Kidney (tissue), 14 donors: Measurements from ENCODE around the gene OSBPL8. TPM values are rescaled to one million over a fixed set of nuclear protein-coding genes. Genes with fewer than 3 reads are reported as not detected.

ENCODE experiments used
- DNase-seq, 5 donors: peaks; one replicate each; pipeline ENCODE4 v3.0.0-alpha.2; 2013 to 2020
- FAIRE-seq: peaks from 2 replicates; lab custom pipeline; 2012; peaks lifted over from hg19 to GRCh38; lab: Jason Lieb, UNC
- H3K27ac ChIP-seq, 2 donors: one replicate each; pipeline ENCODE4 v1.7.0; 2013; ENCODE audit warnings: low read depth in 2 of 2, low read length in 2 of 2, inconsistent platforms in 1 of 2
- H3K27me3 ChIP-seq: one replicate; pipeline ENCODE4 v1.7.1; 2013; ENCODE audit warnings: low read length, inconsistent platforms; ENCODE audit not compliant: control insufficient read depth, insufficient read depth
- H3K36me3 ChIP-seq, 3 donors: one replicate each; pipeline versions ENCODE4 v1.7.0 to v1.7.1; 2013; ENCODE audit warnings: low read length in 3 of 3, control low read depth in 1 of 3, inconsistent platforms in 1 of 3; ENCODE audit not compliant: insufficient read depth in 3 of 3, control insufficient read depth in 2 of 3
- H3K4me1 ChIP-seq, 3 donors: one replicate each; pipeline versions ENCODE4 v1.7.0 to v1.7.1; 2013; ENCODE audit warnings: low read length in 3 of 3, inconsistent platforms in 1 of 3, low read depth in 1 of 3; ENCODE audit not compliant: control insufficient read depth in 2 of 3, insufficient read depth in 2 of 3
- H3K4me3 ChIP-seq, 3 donors: one replicate each; pipeline versions ENCODE4 v1.7.0 to v1.8.1; 2013; ENCODE audit warnings: low read length in 3 of 3, control low read depth in 1 of 3, inconsistent platforms in 1 of 3
- H3K9ac ChIP-seq, 3 donors: one replicate each; pipeline versions ENCODE4 v1.7.0 to v1.7.1; 2013; ENCODE audit warnings: low read length in 3 of 3, control low read depth in 1 of 3, inconsistent platforms in 1 of 3
- H3K9me3 ChIP-seq, 3 donors: one replicate each; pipeline versions ENCODE4 v1.7.0 to v1.7.1; 2013; ENCODE audit warnings: low read length in 3 of 3, control low read depth in 1 of 3, inconsistent platforms in 1 of 3; ENCODE audit not compliant: control insufficient read depth in 2 of 3, insufficient read depth in 1 of 3
- intact Hi-C: fragments of 100-400 bp; cut with DNase I; formaldehyde crosslinking; loops from one replicate; pipeline ENCODE4 v1.11.1; 2022
- polyA plus RNA-seq: library from polyadenylated mRNA; stranded (reverse); fragments of 350-450 nt; fragmentation: Illumina TruSeq; extraction: RNeasy Lipid Tissue Mini Kit (QIAGEN cat#74804); gene quantifications from one replicate; pipeline ENCODE4 v1.2.3, GENCODE V29; 2014; ENCODE audit warnings: low read depth, low replicate concordance; ENCODE audit not compliant: insufficient read depth
- total RNA-seq: library from RNA; stranded (reverse); fragmentation: NEBNext Ultra II Directional; extraction: Animal tissue kit (Norgen Biotek cat#: 25700); gene quantifications from one replicate; pipeline ENCODE4 v1.2.1, GENCODE V29; 2021
- TF ChIP-seq, protein P1 (sequence below): IDR thresholded peaks from 3 replicates; pipeline ENCODE4 v1.5.1; 2012; ENCODE audit warnings: mild to moderate bottlenecking, moderate library complexity, borderline replicate concordance; ENCODE audit not compliant: insufficient read depth; ENCODE audit errors: extremely low read depth
- donor health status: control.
- donor health status: control.
- donor health status: control.
- donor health status: control.
- donor health status: control.
- donor health status: DM: yes; HTN: yes; CAD: no.
- donor health status: Normal renal cell carcinoma (clear cell type).

The OSBPL8 gene
- total and polyA plus RNA-seq, 2 donors from 2014 or later = 11.5 to 69.7 TPM

DNA sequence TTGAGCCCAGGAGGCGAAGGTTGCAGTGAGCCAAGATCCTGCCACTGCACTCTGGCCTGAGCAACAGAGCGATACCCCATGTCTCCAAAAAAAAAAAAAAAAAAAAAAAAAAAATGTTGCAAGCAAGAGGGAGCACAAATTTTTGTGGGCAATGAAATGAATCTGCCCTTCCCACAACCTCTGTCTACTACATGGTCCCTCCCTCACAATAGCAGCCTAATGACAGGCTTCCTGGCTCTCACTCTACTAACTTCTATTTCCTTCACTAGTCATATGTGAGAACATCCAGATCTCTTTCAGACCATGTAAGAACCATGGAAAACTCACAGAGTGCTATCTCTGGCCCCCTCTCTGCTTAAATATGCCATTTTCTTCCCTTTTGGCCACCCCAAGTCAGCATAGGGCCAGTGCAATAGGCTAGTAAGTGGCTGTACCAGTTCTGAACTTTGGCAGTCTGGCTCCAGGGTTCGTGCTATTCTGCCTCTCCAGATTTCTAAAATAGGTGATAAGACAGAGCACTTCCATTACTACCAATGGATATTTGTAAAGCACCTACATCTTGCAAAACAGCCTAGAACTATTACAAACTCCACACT lies 7.1 kb downstream of the OSBPL8 start:
- no peak for FAIRE-seq
- Histone ChIP-seq H3K9me3 (no peaks in the 10 kb centered on the region), H3K36me3 (no peaks in the 10 kb centered on the region), H3K4me3 (no peak overlapping the region), H3K27ac (no peak overlapping the region), H3K27me3 (no peaks in the 10 kb centered on the region), H3K9ac (no peak overlapping the region), H3K4me1 (peaks cover 0 to 8% (median 0%) of the 10 kb centered on the region in 3 donors)
- TF ChIP-seq, protein P1, sequence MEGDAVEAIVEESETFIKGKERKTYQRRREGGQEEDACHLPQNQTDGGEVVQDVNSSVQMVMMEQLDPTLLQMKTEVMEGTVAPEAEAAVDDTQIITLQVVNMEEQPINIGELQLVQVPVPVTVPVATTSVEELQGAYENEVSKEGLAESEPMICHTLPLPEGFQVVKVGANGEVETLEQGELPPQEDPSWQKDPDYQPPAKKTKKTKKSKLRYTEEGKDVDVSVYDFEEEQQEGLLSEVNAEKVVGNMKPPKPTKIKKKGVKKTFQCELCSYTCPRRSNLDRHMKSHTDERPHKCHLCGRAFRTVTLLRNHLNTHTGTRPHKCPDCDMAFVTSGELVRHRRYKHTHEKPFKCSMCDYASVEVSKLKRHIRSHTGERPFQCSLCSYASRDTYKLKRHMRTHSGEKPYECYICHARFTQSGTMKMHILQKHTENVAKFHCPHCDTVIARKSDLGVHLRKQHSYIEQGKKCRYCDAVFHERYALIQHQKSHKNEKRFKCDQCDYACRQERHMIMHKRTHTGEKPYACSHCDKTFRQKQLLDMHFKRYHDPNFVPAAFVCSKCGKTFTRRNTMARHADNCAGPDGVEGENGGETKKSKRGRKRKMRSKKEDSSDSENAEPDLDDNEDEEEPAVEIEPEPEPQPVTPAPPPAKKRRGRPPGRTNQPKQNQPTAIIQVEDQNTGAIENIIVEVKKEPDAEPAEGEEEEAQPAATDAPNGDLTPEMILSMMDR = no peak
- no peak for DNase-seq
- intact Hi-C loops = no loop called here

DNA sequence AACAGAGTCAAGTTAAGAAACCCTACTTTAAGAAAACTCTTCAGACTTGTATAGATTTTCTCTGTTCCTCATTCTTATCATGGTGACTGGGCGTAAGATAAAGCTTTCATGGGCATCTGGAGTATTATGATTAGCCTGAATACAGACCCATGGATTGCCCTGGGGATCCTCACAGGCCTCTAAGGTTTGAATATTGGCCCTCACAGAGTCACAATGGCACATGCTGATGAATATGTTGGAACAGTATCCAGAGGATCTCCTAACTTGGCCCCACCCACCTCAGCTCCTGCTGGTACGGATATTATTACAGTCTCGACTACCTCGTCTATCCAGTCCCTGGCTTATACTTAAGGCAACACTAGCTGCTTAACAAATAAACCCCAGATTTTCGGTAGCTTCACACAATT lies 8.1 kb downstream of the OSBPL8 start:
- Histone ChIP-seq H3K27me3 (no peaks in the 10 kb centered on the region), H3K4me1 (peaks cover 0 to 8% (median 0%) of the 10 kb centered on the region in 3 donors), H3K36me3 (no peaks in the 10 kb centered on the region), H3K9me3 (no peaks in the 10 kb centered on the region), H3K27ac (no peak overlapping the region), H3K4me3 (no peak overlapping the region), H3K9ac (no peak overlapping the region)
- TF ChIP-seq, protein P1 = no peak
- intact Hi-C loops = no loop called here
- FAIRE-seq = no peak
- DNase-seq = no peak

DNA sequence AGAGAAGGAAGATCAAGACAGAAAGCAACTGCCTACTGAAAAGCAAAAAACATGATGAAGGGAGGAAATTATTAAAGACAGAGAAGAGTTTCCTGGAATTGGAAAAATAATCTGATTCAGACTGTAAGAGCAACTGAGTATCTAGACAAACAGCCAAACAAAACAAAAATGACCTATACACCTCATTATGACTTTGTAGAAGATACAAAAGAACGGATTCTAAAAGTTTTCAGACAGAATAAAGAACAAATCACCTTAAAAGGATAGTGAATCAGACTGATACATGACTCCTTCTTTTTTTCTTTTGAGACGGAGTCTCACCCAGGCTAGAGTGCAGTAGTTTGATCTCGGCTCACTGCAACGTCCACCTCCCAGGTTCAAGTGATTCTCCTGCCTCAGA lies 10.4 kb downstream of the OSBPL8 start:
- TF ChIP-seq, protein P1 = no peak
- FAIRE-seq = no peak
- no peak overlapping the region for H3K4me3 ChIP-seq
- DNase-seq = no peak
- H3K4me1 ChIP-seq = peaks cover 0 to 8% (median 0%) of the 10 kb centered on the region in 3 donors
- no peak overlapping the region for H3K27ac ChIP-seq
- no peaks in the 10 kb centered on the region for H3K9me3 ChIP-seq
- H3K9ac ChIP-seq = no peak overlapping the region
- intact Hi-C loops = no loop called here
- no peaks in the 10 kb centered on the region for H3K27me3 ChIP-seq
- H3K36me3 ChIP-seq = no peaks in the 10 kb centered on the region
